Loucy (cell line): ENCODE data around the gene CPNE9.

Source experiments
- CTCF ChIP-seq: fragments of 200-600 bp; sonication (generic); conservative IDR thresholded peaks from 2 replicates; pipeline ENCODE4 v1.5.1; 2014; ENCODE audit warnings: mild to moderate bottlenecking, antibody characterized with exemption, low read length
- EZH2phosphoT487 ChIP-seq: fragments of 200-600 bp; IDR thresholded peaks from 2 replicates; pipeline ENCODE4 v1.6.1; 2018; ENCODE audit warnings: antibody characterized with exemption, mild to moderate bottlenecking, moderate library complexity, borderline replicate concordance

- TF ChIP-seq CTCF (no peak), EZH2phosphoT487 (no peak)
These were observed 33.8 kb upstream of the CPNE9 start for GRCh38 chr3:9669720-9670432.
